Measurements from ENCODE around the gene SIGLEC12. TPM values are rescaled to one million over a fixed set of nuclear protein-coding genes. Genes with fewer than 3 reads are reported as not detected.

Gene SIGLEC12
- total RNA-seq, 4 donors from 2014 or later = not detected

- H3K27me3 ChIP-seq = no peaks in the 10 kb centered on the region
- no peak for TF ChIP-seq POLR2A (IDR thresholded peaks at IDR 0.05)
- TF ChIP-seq, protein P1, sequence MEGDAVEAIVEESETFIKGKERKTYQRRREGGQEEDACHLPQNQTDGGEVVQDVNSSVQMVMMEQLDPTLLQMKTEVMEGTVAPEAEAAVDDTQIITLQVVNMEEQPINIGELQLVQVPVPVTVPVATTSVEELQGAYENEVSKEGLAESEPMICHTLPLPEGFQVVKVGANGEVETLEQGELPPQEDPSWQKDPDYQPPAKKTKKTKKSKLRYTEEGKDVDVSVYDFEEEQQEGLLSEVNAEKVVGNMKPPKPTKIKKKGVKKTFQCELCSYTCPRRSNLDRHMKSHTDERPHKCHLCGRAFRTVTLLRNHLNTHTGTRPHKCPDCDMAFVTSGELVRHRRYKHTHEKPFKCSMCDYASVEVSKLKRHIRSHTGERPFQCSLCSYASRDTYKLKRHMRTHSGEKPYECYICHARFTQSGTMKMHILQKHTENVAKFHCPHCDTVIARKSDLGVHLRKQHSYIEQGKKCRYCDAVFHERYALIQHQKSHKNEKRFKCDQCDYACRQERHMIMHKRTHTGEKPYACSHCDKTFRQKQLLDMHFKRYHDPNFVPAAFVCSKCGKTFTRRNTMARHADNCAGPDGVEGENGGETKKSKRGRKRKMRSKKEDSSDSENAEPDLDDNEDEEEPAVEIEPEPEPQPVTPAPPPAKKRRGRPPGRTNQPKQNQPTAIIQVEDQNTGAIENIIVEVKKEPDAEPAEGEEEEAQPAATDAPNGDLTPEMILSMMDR (IDR thresholded peaks at IDR 0.05 in 4 of 5, conservative IDR thresholded peaks at IDR 0.05 in 1 of 5) = no peak
- no peaks in the 10 kb centered on the region for H3K4me1 ChIP-seq
- intact Hi-C loops (cut with DNase I; ENCODE audit: low total_unique reads) (no loop called here), in situ Hi-C loops (cut with MboI; ENCODE audit: low sequenced_read_pairs in 4 of 4) (no loop called here)
- no peaks in the 10 kb centered on the region for H3K36me3 ChIP-seq
- no peak overlapping the region for H3K4me3 ChIP-seq
- DNase-seq = no peak
- ATAC-seq = no peak
- no peak overlapping the region for H3K27ac ChIP-seq
- H3K9me3 ChIP-seq = no peaks in the 10 kb centered on the region
Observed at GRCh38 chr19:51490676-51491075, 10.9 kb downstream of the SIGLEC12 start.

- no peaks in the 10 kb centered on the region for H3K36me3 ChIP-seq
- in situ Hi-C loops (cut with MboI; ENCODE audit: low sequenced_read_pairs in 4 of 4) = no loop called here
- H3K27me3 ChIP-seq = no peaks in the 10 kb centered on the region
- H3K4me1 ChIP-seq = no peaks in the 10 kb centered on the region
- H3K9me3 ChIP-seq = no peaks in the 10 kb centered on the region
- TF ChIP-seq, protein P1 (IDR thresholded peaks at IDR 0.05 in 4 of 5, conservative IDR thresholded peaks at IDR 0.05 in 1 of 5) = no peak
- no peak for TF ChIP-seq POLR2A (IDR thresholded peaks at IDR 0.05)
- intact Hi-C loops (cut with DNase I; ENCODE audit: low total_unique reads) = no loop called here
- DNase-seq (no peak), ATAC-seq (no peak)
- no peak overlapping the region for H3K27ac ChIP-seq
- H3K4me3 ChIP-seq = no peak overlapping the region
Observed at GRCh38 chr19:51489113-51489512, 12.5 kb downstream of the SIGLEC12 start.

DNA sequence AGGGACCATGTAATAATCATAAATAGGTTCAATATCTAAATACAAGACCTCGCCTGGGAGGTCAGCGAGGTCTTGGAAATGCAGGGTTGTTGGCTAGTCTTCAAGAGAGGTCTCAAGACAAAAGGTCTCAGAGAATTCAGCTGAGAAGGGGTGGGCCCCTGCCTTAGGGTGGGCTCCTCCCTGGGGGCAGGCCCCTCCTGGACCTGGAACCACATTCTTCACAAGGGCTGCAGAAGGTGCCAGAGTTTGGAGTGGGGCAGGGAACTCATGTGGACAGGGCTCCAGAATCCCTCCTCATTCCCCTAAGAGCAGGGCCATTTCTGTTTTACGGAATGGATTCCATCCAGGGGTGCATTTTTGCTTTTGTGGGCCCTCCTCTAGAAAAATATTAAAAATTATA lies 13.1 kb downstream of the SIGLEC12 start:
- no peak for DNase-seq
- ATAC-seq = no peak
- in situ Hi-C loops (cut with MboI; ENCODE audit: low sequenced_read_pairs in 4 of 4) = no loop called here
- Histone ChIP-seq H3K9me3 (no peaks in the 10 kb centered on the region), H3K4me1 (no peaks in the 10 kb centered on the region), H3K4me3 (no peak overlapping the region), H3K27ac (no peak overlapping the region), H3K27me3 (no peaks in the 10 kb centered on the region), H3K36me3 (no peaks in the 10 kb centered on the region)
- TF ChIP-seq, protein P1 (IDR thresholded peaks at IDR 0.05 in 4 of 5, conservative IDR thresholded peaks at IDR 0.05 in 1 of 5) = no peak
- TF ChIP-seq POLR2A (IDR thresholded peaks at IDR 0.05) = no peak
- intact Hi-C loops (cut with DNase I; ENCODE audit: low total_unique reads) = no loop called here

DNA sequence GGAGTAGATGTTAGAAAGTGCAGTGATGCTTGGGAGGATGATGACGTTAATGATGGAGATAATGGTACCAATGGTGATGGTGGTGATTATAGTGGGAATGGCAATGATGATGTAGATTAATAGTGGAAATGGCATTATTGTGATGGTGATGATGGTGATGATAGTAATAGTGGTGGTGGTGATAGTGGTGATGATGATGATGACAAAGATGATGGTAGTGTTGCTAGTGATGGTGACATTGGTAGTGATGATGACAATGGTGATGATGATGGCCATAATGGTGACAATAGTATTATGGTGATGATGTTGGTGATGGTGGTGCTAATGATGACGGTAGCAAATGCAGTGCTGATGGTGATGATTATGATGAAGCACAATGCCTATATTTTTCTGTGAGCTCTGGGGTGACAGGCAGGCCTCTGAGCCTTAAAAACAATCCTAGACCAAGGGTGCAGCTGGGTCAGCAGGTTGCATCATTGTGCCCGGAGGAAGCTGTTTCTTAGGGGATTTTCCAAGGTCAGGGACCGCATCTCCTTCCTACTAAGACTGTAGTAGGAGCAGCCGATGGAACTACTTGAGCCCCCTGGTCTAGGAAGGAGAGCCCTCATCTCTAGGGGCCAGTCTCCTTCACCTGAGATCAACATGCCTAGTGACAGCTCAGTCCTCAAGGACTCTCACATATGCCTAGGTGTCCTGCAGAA lies 15.5 kb downstream of the SIGLEC12 start:
- H3K27me3 ChIP-seq = no peaks in the 10 kb centered on the region
- in situ Hi-C loops (cut with MboI; ENCODE audit: low sequenced_read_pairs in 4 of 4) = no loop called here

More for the DNA sequence above, 15.5 kb downstream of the SIGLEC12 start:
- ATAC-seq = no peak
- DNase-seq = no peak
- Histone ChIP-seq H3K4me1 (no peaks in the 10 kb centered on the region), H3K36me3 (no peaks in the 10 kb centered on the region), H3K9me3 (no peaks in the 10 kb centered on the region), H3K4me3 (no peak overlapping the region), H3K27ac (no peak overlapping the region)
- no peak for TF ChIP-seq POLR2A (IDR thresholded peaks at IDR 0.05)
- TF ChIP-seq, protein P1 (IDR thresholded peaks at IDR 0.05 in 4 of 5, conservative IDR thresholded peaks at IDR 0.05 in 1 of 5) = no peak
- intact Hi-C loops (cut with DNase I; ENCODE audit: low total_unique reads) = no loop called here

Data from gastrocnemius medialis (tissue), 4 donors.